Activated CD8-positive, alpha-beta memory T cell treated with anti-CD3 and anti-CD28 coated beads, Interleukin-2, amount 50 U/mL, for 48 hours (primary cell): ENCODE measurements around the gene APOF.
"Not testable (repeated sequence)": the region's sequence is repeated elsewhere in the genome, so short reads cannot be mapped to it uniquely, and the experiment has no call there.

Experiments
- DNase-seq: peaks from one replicate; pipeline ENCODE4 v3.0.0-alpha.2; 2020

Gene APOF

GRCh38 chr12:56330936-56331490 is 31.6 kb downstream of the APOF start:
- no peak for DNase-seq

DNA sequence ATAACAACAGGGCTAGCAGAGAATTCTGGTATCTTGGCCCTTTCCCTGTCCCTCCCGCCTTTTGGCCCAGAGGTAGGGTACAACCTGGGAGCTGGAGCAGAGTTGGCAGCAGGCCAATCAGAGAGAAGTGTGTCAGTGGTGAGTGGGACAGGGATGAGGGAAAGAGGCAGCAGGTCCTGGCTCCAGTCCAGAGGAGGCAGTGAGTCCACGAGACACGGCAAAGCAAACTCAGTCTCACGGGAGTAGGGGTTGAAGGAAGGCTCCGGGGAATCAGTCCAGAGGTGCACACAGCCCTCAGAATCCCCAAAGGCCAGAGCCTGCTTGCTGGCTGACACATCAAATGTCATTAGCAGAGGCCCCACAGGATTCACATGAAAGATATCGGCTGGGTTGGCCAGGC is 36.1 kb downstream of the APOF start:
- DNase-seq = no peak

- no peak for DNase-seq
These were observed 36.5 kb downstream of the APOF start for GRCh38 chr12:56326126-56326525.

DNA sequence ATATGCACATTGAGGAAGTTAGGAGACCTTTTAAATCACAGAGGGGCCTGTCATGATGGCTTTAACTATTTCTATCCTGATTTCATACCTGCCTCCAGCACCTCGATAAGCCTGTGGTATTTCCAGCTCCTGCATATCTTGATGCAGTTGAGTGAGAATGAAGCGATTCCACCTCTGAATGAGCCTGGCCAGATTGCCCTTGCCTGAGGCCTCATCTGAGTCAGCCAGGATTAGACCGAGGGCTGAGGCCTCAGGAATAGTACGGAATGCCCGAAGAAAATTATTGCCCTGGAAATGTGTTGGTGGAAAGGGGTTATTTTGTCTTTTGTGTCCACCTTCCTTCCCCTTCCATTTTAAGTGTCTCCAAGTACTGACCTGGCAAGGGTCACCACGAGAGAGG is 38.5 kb downstream of the APOF start:
- no peak for DNase-seq

DNA sequence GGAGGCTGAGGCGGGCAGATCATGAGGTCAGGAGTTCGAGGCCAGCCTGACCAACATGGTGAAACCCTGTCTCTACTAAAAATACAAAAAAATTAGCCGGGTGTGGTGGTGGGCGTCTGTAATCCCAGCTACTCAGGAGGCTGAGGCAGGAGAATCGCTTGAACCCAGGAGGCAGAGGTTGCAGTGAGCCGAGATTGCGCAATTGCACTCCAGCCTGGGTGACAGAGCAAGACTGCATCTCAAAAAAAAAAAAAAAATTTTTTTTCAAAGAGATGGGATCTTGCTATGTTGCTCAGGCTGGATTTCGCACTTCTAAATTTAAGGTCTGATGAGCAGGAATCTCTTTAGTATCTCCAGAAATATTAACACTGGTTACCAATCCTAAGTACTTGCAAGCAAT is 41.0 kb downstream of the APOF start:
- DNase-seq = not testable (repeated sequence)

- no peak for DNase-seq
These were observed 41.6 kb downstream of the APOF start for GRCh38 chr12:56321027-56321426.

GRCh38 chr12:56317675-56318074 is 45.0 kb downstream of the APOF start:
- no peak for DNase-seq

GRCh38 chr12:56315622-56316473 is 46.8 kb downstream of the APOF start, which contains the start of gene CNPY2:
TSS of gene CNPY2 (minus strand) at chr12:56315988. CDS start at chr12:56315217, 771 bp downstream.
- peak; percentile 94 for DNase-seq

GRCh38 chr12:56315249-56315621 is 47.4 kb downstream of the APOF start:
- DNase-seq = no peak

DNA sequence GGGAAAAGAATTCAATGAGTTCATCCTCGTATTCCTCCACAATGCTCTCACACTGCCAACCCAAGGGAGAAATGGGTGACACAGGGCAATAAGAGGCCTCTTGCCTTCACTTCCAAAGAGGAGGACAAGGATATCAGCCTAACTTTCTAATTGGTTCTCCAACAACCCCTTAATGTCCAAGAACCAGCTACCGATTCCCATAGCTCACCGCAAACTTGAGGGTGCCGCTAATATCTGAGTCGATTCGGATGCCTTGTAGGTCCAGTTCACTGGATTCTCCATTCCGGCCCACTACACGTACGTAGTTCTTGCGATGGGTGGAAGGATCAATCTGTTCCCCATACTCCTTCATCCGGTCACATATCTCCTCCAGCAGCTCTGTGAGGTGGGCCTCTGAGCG is 51.7 kb downstream of the APOF start:
- DNase-seq = no peak
